HG03108 (cell line): ENCODE data around the gene RBM44.
"Not testable (repeated sequence)": the region's sequence is repeated elsewhere in the genome, so short reads cannot be mapped to it uniquely, and the experiment has no call there.

ENCODE experiments used
- ATAC-seq: cut with Tn5 transposase; IDR thresholded peaks from one replicate; pipeline ENCODE4 v1.9.1; 2021; ENCODE audit warnings: moderate library complexity; ENCODE audit not compliant: unreplicated experiment

RBM44 gene

DNA sequence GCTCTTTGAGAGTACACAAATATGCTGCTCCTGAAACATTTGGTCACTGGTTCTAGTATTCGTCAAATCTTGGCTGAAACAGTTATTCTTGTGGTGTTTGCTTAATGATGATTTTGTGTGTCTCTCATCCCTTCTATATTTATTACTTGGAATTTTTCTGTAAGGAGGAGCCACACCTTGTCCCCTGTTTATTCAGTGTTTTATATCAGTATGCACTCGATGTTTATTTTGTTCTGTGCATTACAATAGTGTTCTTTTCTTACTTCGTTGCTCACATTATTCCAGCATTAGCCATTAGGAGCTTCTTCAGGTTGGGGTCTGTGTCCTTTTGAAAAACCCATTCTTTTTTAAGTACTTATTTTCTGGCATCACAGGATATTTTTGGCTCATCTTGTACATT lies 55.7 kb downstream of the RBM44 start:
- ATAC-seq: no peak

DNA sequence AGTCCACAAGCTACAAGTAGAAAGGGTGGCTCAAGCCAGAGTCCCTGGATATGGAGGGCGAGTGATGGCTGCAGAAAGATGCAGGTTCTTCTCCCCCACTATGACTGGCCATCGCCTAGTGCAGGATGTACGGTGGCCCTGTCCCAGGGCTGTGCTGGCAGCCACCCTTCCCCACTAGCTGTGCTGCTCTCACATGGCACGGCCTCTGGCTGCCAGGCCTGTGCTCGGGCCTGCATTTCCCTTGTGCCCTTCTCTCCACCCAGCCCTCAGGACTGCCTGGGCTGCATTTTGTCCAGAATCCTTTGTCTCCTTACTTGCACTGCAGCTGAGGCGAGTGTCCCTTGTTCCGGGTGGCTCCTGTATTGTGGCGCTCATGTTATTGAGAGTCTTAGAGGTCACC lies 59.2 kb downstream of the RBM44 start:
- no peak for ATAC-seq

DNA sequence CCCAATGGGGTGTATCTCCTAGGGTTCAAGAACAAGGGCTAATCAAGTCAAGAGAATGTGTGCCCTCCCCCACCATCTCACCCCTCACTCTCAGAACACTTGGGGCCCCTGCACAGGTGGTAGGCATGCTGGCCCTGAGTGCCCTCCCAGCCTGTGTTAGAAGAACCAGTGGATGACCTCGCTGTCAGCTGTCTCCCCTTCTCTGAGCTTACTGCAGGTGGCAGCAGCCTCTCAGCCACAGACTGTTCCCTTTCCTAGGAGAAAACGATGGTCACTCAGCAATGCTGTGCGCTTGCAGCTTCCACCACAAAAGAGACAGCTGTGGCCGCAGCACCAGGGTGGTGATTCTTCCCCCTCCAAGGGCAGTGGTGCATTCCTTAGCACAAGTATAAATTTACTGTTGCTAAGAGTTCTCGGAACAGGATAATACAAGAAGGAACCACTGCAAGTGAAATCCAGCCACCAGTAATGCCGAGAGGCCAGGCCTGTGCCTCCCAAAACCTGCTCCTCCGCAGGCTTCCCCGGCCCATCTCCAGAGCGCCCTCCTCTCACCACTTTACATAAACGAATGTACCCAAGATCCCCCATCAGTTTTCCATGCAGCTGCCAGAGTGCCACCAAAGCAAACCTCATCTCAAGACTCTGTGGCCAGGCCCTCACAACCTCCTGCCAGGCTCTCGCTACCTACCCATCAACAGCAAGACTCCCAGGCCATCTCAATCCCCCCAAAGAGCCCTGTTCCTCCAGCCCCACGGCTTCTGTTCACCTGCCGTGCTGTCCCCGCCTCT lies 59.9 kb downstream of the RBM44 start:
- no peak for ATAC-seq

DNA sequence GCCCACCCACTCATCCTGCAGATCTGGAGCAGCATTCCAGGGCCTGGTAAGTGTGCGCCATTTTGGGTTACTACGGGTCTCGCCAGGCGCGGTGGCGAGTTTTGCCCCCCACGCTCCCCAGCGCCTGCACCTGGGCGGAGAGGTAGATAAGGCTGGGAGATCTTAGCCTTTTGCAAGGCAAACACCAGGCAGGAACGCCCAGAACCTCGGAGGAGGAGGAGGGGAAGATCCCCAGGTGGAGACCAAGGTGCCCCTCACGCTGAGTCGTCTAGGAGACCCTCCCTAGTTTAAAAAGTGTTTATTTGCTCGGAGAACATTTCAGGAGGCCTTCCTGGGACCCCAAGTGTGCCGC lies 60.5 kb downstream of the RBM44 start:
- no peak for ATAC-seq

DNA sequence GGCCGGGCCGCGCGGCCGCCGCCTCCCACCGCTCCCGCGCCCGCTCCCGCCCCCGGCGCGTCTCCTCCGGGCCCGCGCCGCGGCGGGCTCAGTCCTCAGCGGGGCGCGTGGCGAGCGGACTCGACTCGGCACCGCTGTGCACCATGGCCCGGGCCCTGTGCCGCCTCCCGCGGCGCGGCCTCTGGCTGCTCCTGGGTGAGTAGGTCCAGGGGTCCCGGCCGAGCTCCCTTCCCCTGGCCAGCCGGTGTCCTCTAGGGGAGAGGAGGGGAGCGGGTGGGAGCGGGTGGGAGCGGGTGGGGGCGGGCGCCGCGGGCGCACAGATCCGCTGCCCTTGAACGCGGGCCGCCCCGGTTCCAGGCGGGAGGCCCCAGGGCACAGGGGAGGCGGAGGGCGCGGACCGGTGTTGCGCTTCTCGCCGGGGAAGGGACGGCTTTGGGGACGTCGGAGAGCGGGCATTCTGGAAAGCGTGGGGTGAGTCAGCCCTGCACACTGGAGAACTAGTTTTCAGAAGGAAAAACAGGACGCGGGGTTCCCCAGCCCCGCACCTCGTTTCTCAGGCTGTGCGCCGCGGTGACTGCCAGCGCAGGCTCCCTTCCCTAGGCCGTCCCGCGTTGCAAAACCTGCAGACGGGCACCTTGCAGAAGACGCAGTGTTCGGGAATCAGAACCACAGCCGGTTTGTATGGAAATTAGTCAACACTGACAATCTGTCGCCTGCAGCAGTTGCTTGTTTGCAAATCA lies 61.1 kb downstream of the RBM44 start, which contains the start of gene RAMP1:
TSS of gene RAMP1 (plus strand) at position 91 of the 740 bp plus-strand sequence. CDS start at position 144, 53 bp downstream.
- ATAC-seq: no peak

- no peak for ATAC-seq
These were observed 61.8 kb downstream of the RBM44 start for GRCh38 chr2:237860273-237860935.

DNA sequence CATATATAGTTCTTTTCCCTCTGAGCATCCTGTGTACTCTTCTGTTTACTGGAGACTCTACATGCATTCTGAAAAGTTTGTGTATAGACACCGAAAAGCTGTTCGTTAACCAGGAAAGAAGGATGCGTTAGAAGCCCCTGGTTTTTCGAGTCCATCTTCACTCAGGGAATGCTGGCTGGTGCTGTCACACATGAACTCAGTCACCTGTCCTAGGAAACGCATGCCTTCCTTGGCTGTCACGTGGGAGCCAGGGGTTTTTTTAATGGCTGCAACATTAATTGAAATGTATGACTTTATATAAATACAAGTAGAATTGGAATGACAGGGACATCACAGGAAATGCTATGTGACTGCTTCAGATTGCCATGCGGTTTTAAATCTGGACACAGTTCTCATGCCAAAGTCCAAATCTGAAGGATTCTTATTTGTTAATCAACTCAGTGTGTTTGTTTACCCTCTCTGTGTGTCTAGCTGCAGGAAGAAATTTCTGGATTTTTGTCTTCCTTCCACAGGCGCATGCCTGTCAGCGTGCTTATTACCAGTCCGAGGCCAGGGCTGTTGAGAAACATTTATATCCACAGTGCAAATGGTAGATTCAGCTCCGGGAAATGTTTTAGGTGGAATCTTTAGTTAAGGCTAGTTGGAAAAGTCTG lies 63.4 kb downstream of the RBM44 start:
- ATAC-seq: no peak

GRCh38 chr2:237862528-237862895 lies 63.9 kb downstream of the RBM44 start:
- ATAC-seq: no peak

GRCh38 chr2:237863102-237863511 lies 64.5 kb downstream of the RBM44 start:
- no peak for ATAC-seq

DNA sequence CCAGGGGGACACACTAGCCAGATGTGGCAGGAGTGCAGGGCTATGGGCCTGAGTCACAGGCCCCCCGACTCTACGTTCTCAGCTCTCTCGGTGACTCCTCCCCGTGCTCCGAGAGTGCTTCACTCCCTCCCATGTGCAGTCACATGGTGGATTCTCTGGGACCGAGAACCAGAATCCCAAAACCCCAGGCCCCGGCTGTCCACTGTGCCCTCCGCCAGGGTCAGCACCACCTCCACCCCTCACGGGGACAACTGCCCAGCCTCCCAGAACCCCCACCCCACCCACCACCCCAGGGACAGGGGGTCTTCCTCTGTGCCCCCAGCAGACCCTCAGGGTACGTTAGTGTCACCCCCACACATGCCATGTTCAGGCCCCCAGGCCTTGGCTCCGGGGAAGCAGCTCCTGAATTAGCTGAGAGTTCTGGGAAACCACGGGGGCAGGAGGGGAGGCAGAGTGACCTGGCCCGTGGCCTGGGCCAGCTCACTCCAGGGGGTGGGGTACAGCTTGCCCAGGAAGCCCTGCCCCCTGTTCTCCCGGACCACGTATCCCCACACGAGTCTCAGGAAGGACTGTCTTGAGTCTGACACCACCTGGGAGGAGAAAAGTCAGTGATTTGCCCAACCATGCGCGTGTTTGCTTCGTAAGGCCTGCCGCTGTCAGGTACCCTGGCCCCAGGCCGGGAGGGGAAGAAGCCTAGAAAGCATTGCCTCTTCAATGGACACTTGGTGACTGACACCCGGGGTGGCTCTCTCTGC lies 65.3 kb downstream of the RBM44 start:
- no peak for ATAC-seq

- no peak for ATAC-seq
These were observed 65.9 kb downstream of the RBM44 start for GRCh38 chr2:237864444-237864931.

DNA sequence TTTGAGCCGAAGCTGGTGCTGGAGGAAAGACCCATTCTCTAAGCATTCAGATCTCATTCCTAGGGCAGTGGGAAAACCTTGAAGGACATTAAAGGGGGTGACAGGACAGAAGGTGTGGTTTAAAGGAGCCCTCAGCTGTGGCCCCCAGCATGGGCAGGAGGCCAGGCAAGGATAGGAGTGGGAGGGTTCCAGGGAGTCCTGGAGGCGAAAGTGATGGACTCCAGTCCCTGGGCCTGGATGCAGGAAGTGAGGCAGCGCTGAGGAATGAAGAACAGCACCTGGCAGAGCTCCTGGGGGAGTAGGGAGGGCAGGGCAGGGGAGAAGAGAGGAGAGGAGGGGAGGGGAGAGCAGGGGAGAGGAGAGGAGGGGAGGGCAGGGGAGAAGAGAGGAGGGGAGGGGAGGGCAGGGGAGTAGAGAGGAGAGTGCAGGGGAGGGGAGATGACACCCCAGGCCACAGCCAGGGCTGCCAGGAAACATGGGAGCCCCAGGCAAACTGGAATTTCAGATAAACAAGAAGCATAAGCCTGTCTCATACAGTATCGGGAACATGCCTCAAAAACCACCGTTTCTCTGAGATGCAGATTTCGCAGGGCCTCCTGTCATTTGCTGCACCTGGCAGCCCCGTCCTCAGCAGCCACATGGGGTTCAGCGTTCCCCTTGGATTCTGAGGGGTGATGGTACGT lies 66.5 kb downstream of the RBM44 start:
- ATAC-seq: no peak

- no peak for ATAC-seq
These were observed 67.1 kb downstream of the RBM44 start for GRCh38 chr2:237865623-237866041.

GRCh38 chr2:237866101-237866621 lies 67.6 kb downstream of the RBM44 start:
- ATAC-seq: no peak

GRCh38 chr2:237867465-237867864 lies 68.9 kb downstream of the RBM44 start:
- no peak for ATAC-seq

DNA sequence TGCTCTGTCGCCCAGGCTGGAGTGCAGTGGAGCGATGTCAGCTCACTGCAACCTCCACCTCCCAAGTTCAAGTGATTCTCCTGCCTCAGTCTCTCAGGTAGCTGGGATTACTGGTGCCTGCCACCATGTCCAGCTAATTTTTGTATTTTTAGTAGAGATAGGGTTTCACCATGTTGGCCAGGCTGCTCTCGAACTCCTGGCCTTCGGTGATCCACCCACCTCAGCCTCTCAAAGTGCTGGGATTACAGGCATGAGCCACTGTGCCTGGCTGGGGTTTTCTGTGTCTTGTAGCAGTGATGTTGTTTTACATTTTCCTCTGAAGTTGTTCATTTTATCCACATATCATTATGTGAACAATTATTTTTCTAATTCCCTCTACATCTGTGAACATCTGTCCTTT lies 69.5 kb downstream of the RBM44 start:
- not testable (repeated sequence) for ATAC-seq

GRCh38 chr2:237868631-237869342 lies 70.2 kb downstream of the RBM44 start:
- ATAC-seq: no peak

DNA sequence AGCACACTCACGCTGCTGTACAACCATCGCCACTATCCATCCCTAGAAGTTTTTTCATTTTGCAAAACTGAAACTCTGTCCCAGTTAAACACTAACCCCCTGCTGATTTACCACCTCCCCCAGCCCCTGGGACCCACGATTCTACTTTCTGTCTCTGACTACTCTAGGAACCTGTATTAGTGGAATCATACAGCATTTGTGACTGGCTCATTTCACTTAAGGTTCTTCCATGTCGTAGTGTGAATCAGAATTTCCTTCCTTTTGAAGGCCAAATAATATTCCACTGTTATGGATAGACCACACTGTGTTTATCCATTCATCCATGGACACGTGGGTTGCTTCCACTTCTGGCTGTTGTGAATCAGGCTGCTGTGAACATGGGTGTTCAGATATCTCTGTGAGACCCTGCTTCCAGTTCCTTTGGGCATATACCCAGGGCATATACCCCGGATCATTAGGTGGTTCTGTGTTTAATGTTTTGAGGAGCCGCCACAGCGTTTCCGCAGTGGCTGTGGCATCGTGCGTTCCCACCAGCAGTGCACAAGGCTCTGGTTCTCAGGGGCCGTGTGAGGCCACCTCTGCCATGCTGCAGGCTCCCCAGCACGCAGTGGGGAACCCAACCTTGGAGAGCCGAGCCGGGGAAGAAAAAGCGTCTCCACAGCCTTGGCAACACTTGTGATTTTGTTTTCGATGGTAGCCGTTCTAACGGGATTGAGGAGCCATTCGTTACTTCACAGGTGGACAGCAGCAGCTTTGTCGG lies 70.9 kb downstream of the RBM44 start:
- no peak for ATAC-seq
